ENCODE results near the gene TANGO2. TPM values are rescaled to one million over a fixed set of nuclear protein-coding genes. Genes with fewer than 3 reads are reported as not detected.

The TANGO2 gene
- total and polyA plus RNA-seq, 10 of the 15 experiments (the other 5 are each of a cell fraction or from before 2014, with no cell fraction given) = 4.0 to 24.8 (median 20.9) TPM

GRCh38 chr22:19987394-19988306 is 33.3 kb upstream of the TANGO2 start:
- Histone ChIP-seq H3K4me1 (ENCODE audit: control insufficient read depth, insufficient read depth, low read length) (no peaks in the 10 kb centered on the region), H3K79me2 (ENCODE audit: control insufficient read depth, insufficient read depth, low read length) (no peaks in the 10 kb centered on the region), H3K4me2 (ENCODE audit: control insufficient read depth, insufficient read depth) (no peak overlapping the region), H3K9ac (ENCODE audit: control insufficient read depth, insufficient read depth, low read length) (no peak overlapping the region), H3K27ac (ENCODE audit: control insufficient read depth, insufficient read depth) (no peak overlapping the region), H3K9me3 (replicated peaks; ENCODE audit: control insufficient read depth, insufficient read depth, low read length) (no peaks in the 10 kb centered on the region), H4K20me1 (ENCODE audit: control insufficient read depth, insufficient read depth) (no peaks in the 10 kb centered on the region), H3K36me3 (ENCODE audit: control insufficient read depth in 2 of 2, insufficient read depth in 2 of 2, low read length in 1 of 2) (no peaks in the 10 kb centered on the region), H3K27me3 (replicated peaks in 1 of 2; ENCODE audit: control insufficient read depth in 2 of 2, insufficient read depth in 2 of 2, low read length in 1 of 2) (peaks cover 0 to 2% of the 10 kb centered on the region in 2 experiments; a peak in 1 of 4 replicates), H2AFZ (ENCODE audit: control insufficient read depth, low read depth, low read length) (no peak overlapping the region), H3K4me3 (no peak overlapping the region)
- no peak for DNase-seq (ENCODE audit: low read depth, low spot score)
- in situ Hi-C loops (cut with MboI) (no loop called here), intact Hi-C loops (cut with micrococcal nuclease; ENCODE audit: unreplicated experiment) (no loop called here)
- SMC1A ChIA-PET (ENCODE audit: uncharacterized antibody, unreplicated experiment) = no interaction called here
- no TSS peak for BruUV-seq (replicated peaks)
- POLR2A ChIA-PET = no interaction called here
- CTCF ChIA-PET = no interaction called here
- RAD21 ChIA-PET (ENCODE audit: unreplicated experiment) = interaction anchor here (1.4 kb wide), 1 partner anchor 26 kb away, joined by 3 read pairs; no protein-coding TSS in a partner anchor
- FAIRE-seq = no peak
- whole genome bisulfite sequencing (ENCODE audit: insufficient coverage, insufficient replicate concordance, low lambda C conversion rate, missing lambda C conversion rate) = 67% methylated on average over 20 of the region's 24 CpGs
- no peak for TF ChIP-seq CBX3 (IDR thresholded peaks at IDR 0.05; ENCODE audit: borderline replicate concordance, low read depth)
- no peak for TF ChIP-seq SRF (IDR thresholded peaks at IDR 0.05; ENCODE audit: low read depth in 2 of 2, low read length in 2 of 2)
- TF ChIP-seq ZBTB11 (CRISPR knock-in tag; IDR thresholded peaks at IDR 0.05) = no peak
- ATAC-seq = no peak
